ENCODE measurements around the gene CCL11.
A peak's percentile ranks its signal among the peaks of the same experiment; 100 is the strongest.
"Not testable (repeated sequence)": the region's sequence is repeated elsewhere in the genome, so short reads cannot be mapped to it uniquely, and the experiment has no call there.

Gene CCL11

GRCh38 chr17:34308371-34308770 lies 22.8 kb downstream of the CCL11 start:
- Histone ChIP-seq H3K4me1 (ENCODE audit: control insufficient read depth, insufficient read depth, low read length) (peaks cover 47% of the 10 kb centered on the region), H3K4me3 (ENCODE audit: low read length) (no peak overlapping the region), H3K9me3 (ENCODE audit: control insufficient read depth, low read length) (no peaks in the 10 kb centered on the region), H3K36me3 (ENCODE audit: control insufficient read depth, insufficient read depth, low read length, severe bottlenecking) (no peaks in the 10 kb centered on the region), H3K27me3 (replicated peaks; ENCODE audit: control insufficient read depth, insufficient read depth, low read length) (no peaks in the 10 kb centered on the region), H3K9ac (ENCODE audit: low read length) (no peak overlapping the region)
- DNase-seq (ENCODE audit: low read depth), result no peak

DNA sequence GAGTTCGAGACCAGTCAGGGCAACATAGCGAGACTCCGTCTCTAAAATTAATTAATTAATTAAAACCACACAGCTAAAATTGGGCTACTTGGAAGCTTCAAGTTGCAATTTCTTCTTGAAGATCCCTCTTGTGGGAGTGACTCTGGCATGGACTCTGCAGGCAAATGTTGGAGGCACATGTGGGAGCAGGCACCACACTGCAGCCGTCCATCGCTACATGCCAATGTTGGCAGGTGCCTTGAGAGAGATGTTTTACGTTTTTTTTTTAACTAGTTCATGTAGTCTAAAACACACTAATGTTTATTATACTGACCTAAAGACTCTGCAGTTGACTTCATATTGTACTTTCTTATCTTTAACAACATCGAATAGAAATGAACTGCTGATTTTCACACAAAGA lies 25.7 kb downstream of the CCL11 start:
- Histone ChIP-seq H3K9me3 (ENCODE audit: control insufficient read depth, low read length) (no peaks in the 10 kb centered on the region), H3K27me3 (replicated peaks; ENCODE audit: control insufficient read depth, insufficient read depth, low read length) (no peaks in the 10 kb centered on the region), H3K4me1 (ENCODE audit: control insufficient read depth, insufficient read depth, low read length) (peaks cover 60% of the 10 kb centered on the region), H3K9ac (ENCODE audit: low read length) (no peak overlapping the region), H3K36me3 (ENCODE audit: control insufficient read depth, insufficient read depth, low read length, severe bottlenecking) (no peaks in the 10 kb centered on the region), H3K4me3 (ENCODE audit: low read length) (no peak overlapping the region)
- DNase-seq (ENCODE audit: low read depth), result no peak

GRCh38 chr17:34312080-34312479 lies 26.5 kb downstream of the CCL11 start:
- Histone ChIP-seq H3K4me1 (ENCODE audit: control insufficient read depth, insufficient read depth, low read length) (peaks cover 53% of the 10 kb centered on the region), H3K4me3 (ENCODE audit: low read length) (no peak overlapping the region), H3K36me3 (ENCODE audit: control insufficient read depth, insufficient read depth, low read length, severe bottlenecking) (no peaks in the 10 kb centered on the region), H3K9ac (ENCODE audit: low read length) (no peak overlapping the region), H3K27me3 (replicated peaks; ENCODE audit: control insufficient read depth, insufficient read depth, low read length) (no peaks in the 10 kb centered on the region), H3K9me3 (ENCODE audit: control insufficient read depth, low read length) (no peaks in the 10 kb centered on the region)
- peak; percentile 77 for DNase-seq (ENCODE audit: low read depth)

GRCh38 chr17:34313164-34313563 lies 27.6 kb downstream of the CCL11 start:
- Histone ChIP-seq H3K36me3 (ENCODE audit: control insufficient read depth, insufficient read depth, low read length, severe bottlenecking) (no peaks in the 10 kb centered on the region), H3K4me1 (ENCODE audit: control insufficient read depth, insufficient read depth, low read length) (peaks cover 42% of the 10 kb centered on the region), H3K9ac (ENCODE audit: low read length) (peak overlapping the region; percentile 62), H3K9me3 (ENCODE audit: control insufficient read depth, low read length) (no peaks in the 10 kb centered on the region), H3K27me3 (replicated peaks; ENCODE audit: control insufficient read depth, insufficient read depth, low read length) (no peaks in the 10 kb centered on the region), H3K4me3 (ENCODE audit: low read length) (no peak overlapping the region)
- peak; percentile 79 for DNase-seq (ENCODE audit: low read depth)

- Histone ChIP-seq H3K27me3 (replicated peaks; ENCODE audit: control insufficient read depth, insufficient read depth, low read length) (no peaks in the 10 kb centered on the region), H3K9ac (ENCODE audit: low read length) (peak overlapping the region; percentile 62), H3K4me3 (ENCODE audit: low read length) (peak overlapping the region; percentile 41), H3K4me1 (ENCODE audit: control insufficient read depth, insufficient read depth, low read length) (peaks cover 47% of the 10 kb centered on the region), H3K9me3 (ENCODE audit: control insufficient read depth, low read length) (no peaks in the 10 kb centered on the region), H3K36me3 (ENCODE audit: control insufficient read depth, insufficient read depth, low read length, severe bottlenecking) (no peaks in the 10 kb centered on the region)
- DNase-seq (ENCODE audit: low read depth), result peak; percentile 91
These were observed 28.7 kb downstream of the CCL11 start for GRCh38 chr17:34314279-34314678.

GRCh38 chr17:34318474-34318873 lies 32.9 kb downstream of the CCL11 start:
- no peak overlapping the region for H3K9ac ChIP-seq (ENCODE audit: low read length)
- peaks cover 30% of the 10 kb centered on the region for H3K4me1 ChIP-seq (ENCODE audit: control insufficient read depth, insufficient read depth, low read length)
- no peak for DNase-seq (ENCODE audit: low read depth)
- H3K27me3 ChIP-seq (replicated peaks; ENCODE audit: control insufficient read depth, insufficient read depth, low read length), result no peaks in the 10 kb centered on the region
- no peaks in the 10 kb centered on the region for H3K9me3 ChIP-seq (ENCODE audit: control insufficient read depth, low read length)
- H3K4me3 ChIP-seq (ENCODE audit: low read length), result no peak overlapping the region
- H3K36me3 ChIP-seq (ENCODE audit: control insufficient read depth, insufficient read depth, low read length, severe bottlenecking), result no peaks in the 10 kb centered on the region

DNA sequence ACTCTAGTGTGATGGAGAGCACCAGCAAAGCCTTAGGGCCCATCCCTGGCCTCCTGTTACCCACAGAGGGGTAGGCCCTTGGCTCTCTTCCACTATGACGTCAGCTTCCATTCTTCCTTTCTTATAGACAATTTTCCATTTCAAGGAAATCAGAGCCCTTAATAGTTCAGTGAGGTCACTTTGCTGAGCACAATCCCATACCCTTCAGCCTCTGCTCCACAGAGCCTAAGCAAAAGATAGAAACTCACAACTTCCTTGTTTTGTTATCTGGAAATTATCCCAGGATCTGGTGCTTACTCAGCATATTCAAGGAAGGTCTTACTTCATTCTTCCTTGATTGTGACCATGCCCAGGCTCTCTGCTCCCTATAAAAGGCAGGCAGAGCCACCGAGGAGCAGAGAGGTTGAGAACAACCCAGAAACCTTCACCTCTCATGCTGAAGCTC lies 33.5 kb downstream of the CCL11 start, which contains the start of gene CCL8:
Gene CCL8 (plus strand): TSS at position 397 of the 445 bp plus-strand sequence. CDS start 67 bp downstream, outside the sequence.
- H3K9me3 ChIP-seq (ENCODE audit: control insufficient read depth, low read length), result peaks cover 3% of the 10 kb centered on the region
- no peaks in the 10 kb centered on the region for H3K27me3 ChIP-seq (replicated peaks; ENCODE audit: control insufficient read depth, insufficient read depth, low read length)
- no peaks in the 10 kb centered on the region for H3K36me3 ChIP-seq (ENCODE audit: control insufficient read depth, insufficient read depth, low read length, severe bottlenecking)
- no peak within 1 kb of the TSS for H3K4me3 ChIP-seq (ENCODE audit: low read length)
- DNase-seq (ENCODE audit: low read depth), result no peak
- H3K4me1 ChIP-seq (ENCODE audit: control insufficient read depth, insufficient read depth, low read length), result peaks cover 25% of the 10 kb centered on the region
- no peak within 1 kb of the TSS for H3K9ac ChIP-seq (ENCODE audit: low read length)

DNA sequence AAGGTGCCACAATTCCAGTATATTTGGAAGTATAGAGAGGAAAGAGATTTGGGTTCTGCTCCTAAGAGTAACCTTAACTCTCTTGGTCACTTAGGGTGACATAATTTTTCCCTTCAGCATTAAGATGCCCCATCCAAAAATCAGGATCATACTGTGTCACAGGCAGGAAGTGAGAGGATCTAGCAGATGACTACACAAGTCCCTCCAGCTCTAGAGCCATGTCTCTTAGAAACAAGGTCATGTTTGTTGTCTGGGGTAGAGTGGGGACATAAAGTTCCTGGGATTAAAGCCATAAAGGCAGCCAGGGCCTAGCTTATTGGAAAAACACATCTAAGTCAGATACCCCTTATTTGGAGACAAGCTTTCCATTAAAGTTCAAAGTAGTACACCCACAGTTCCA lies 36.4 kb downstream of the CCL11 start:
- DNase-seq (ENCODE audit: low read depth), result no peak
- Histone ChIP-seq H3K36me3 (ENCODE audit: control insufficient read depth, insufficient read depth, low read length, severe bottlenecking) (no peaks in the 10 kb centered on the region), H3K9ac (ENCODE audit: low read length) (no peak overlapping the region), H3K9me3 (ENCODE audit: control insufficient read depth, low read length) (peaks cover 10% of the 10 kb centered on the region), H3K4me1 (ENCODE audit: control insufficient read depth, insufficient read depth, low read length) (peaks cover 12% of the 10 kb centered on the region), H3K27me3 (replicated peaks; ENCODE audit: control insufficient read depth, insufficient read depth, low read length) (no peaks in the 10 kb centered on the region), H3K4me3 (ENCODE audit: low read length) (no peak overlapping the region)

DNA sequence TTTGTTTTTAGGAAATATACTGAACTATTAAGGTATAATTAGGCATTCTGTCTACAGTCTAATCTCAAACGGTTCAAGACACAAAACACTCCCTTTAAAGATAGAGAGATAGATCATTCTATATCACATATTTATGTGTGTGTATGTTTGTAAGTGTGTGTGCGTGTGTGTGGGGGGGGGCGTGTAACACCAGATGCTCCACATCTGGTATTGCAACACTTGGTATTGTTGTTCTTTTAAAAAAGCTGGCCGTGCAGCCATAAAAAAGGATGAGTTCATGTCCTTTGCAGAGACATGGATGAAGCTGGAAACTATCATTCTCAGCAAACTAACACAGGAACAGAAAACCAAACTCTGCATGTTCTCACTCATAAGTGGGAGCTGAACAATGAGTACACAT lies 42.0 kb downstream of the CCL11 start:
- H3K4me1 ChIP-seq (ENCODE audit: control insufficient read depth, insufficient read depth, low read length); H3K4me3 ChIP-seq (ENCODE audit: low read length); H3K27me3 ChIP-seq (replicated peaks; ENCODE audit: control insufficient read depth, insufficient read depth, low read length); H3K9ac ChIP-seq (ENCODE audit: low read length); H3K36me3 ChIP-seq (ENCODE audit: control insufficient read depth, insufficient read depth, low read length, severe bottlenecking): not testable (repeated sequence)
- peak; percentile 76 for DNase-seq (ENCODE audit: low read depth)
- peaks cover 10% of the 10 kb centered on the region for H3K9me3 ChIP-seq (ENCODE audit: control insufficient read depth, low read length)

- Histone ChIP-seq H3K27me3 (replicated peaks; ENCODE audit: control insufficient read depth, insufficient read depth, low read length) (no peaks in the 10 kb centered on the region), H3K9ac (ENCODE audit: low read length) (no peak overlapping the region), H3K36me3 (ENCODE audit: control insufficient read depth, insufficient read depth, low read length, severe bottlenecking) (no peaks in the 10 kb centered on the region), H3K4me3 (ENCODE audit: low read length) (no peak overlapping the region), H3K9me3 (ENCODE audit: control insufficient read depth, low read length) (no peaks in the 10 kb centered on the region), H3K4me1 (ENCODE audit: control insufficient read depth, insufficient read depth, low read length) (no peaks in the 10 kb centered on the region)
- DNase-seq (ENCODE audit: low read depth), result no peak
These were observed 52.2 kb downstream of the CCL11 start for GRCh38 chr17:34337701-34338100.

All from adipocyte (in vitro differentiated cells).